ENCODE data around the gene NUP62CL. TPM values are rescaled to one million over a fixed set of nuclear protein-coding genes. Genes with fewer than 3 reads are reported as not detected.

Gene NUP62CL
- total RNA-seq, 1 experiment from 2014 or later, result 21.1 TPM

- ChIA-PET POLR2A (no interaction called here), CTCF (no interaction called here), RAD21 (ENCODE audit: low non-redundant PET in 1 of 2, low total read pairs in 2 of 2, uncharacterized antibody in 2 of 2, unreplicated experiment in 2 of 2) (no interaction called here)
- no peaks in the 10 kb centered on the region for H3K36me3 ChIP-seq (ENCODE audit: control insufficient read depth in 1 of 2, insufficient read depth in 2 of 2, low read length in 2 of 2)
- TSS peak; percentile 73 for BruUV-seq (replicated peaks)
- H3K79me2 ChIP-seq (ENCODE audit: insufficient read depth, low read length), result no peaks in the 10 kb centered on the region
- no peaks in the 10 kb centered on the region for H3K9me2 ChIP-seq (ENCODE audit: insufficient read depth)
- DNase-seq (ENCODE audit: low read depth, low spot score) (peak; percentile 78), ATAC-seq (peak; percentile 91)
- peaks cover 21 to 37% of the 10 kb centered on the region in 2 experiments for H3K4me1 ChIP-seq (ENCODE audit: control insufficient read depth in 1 of 2, insufficient read depth in 2 of 2, low read length in 2 of 2)
- peak overlapping the region; percentile 90 for H3K27ac ChIP-seq (ENCODE audit: low read depth, low read length)
- H3K4me2 ChIP-seq (ENCODE audit: low read length), result peak overlapping the region; percentile 73
- intact Hi-C loops (cut with micrococcal nuclease), result loop anchor here (10.0 kb wide), 1 partner anchor 69 kb away; the partner anchor contains the start of genes DNAAF6 and NUP62CL
- H3K9me3 ChIP-seq (ENCODE audit: control insufficient read depth in 1 of 2, insufficient read depth in 1 of 2, low read depth in 1 of 2, low read length in 2 of 2), result no peaks in the 10 kb centered on the region
- peak overlapping the region; percentile 13 to 47 for H3K4me3 ChIP-seq (replicated peaks in 1 of 2; ENCODE audit: low read depth in 1 of 2, low read length in 2 of 2)
- no peaks in the 10 kb centered on the region for H3K27me3 ChIP-seq (ENCODE audit: insufficient read depth, low read length)
- peak overlapping the region; percentile 54 for H3K9ac ChIP-seq (ENCODE audit: low read length)
- H4K20me1 ChIP-seq (ENCODE audit: insufficient read depth), result no peaks in the 10 kb centered on the region
- no peak overlapping the region for H2AFZ ChIP-seq (ENCODE audit: low read depth, low read length, poor library complexity, severe bottlenecking)
- TF ChIP-seq ZNF274 (IDR thresholded peaks at IDR 0.05; ENCODE audit: low read depth, low read length), result no peak
- no peak for TF ChIP-seq EZH2phosphoT487 (IDR thresholded peaks at IDR 0.05; ENCODE audit: borderline replicate concordance)
- no peak for TF ChIP-seq CBX3 (IDR thresholded peaks at IDR 0.05; ENCODE audit: low read depth)
- no peak for TF ChIP-seq CTCF (IDR thresholded peaks at IDR 0.05 in 2 of 3, conservative IDR thresholded peaks at IDR 0.05 in 1 of 3; ENCODE audit: borderline replicate concordance in 1 of 3, insufficient read depth in 1 of 3, low read depth in 2 of 3, low read length in 2 of 3)
- no peak for TF ChIP-seq YY1 (IDR thresholded peaks at IDR 0.05; ENCODE audit: extremely low read depth, insufficient replicate concordance, low read depth, low read length)
- no peak for TF ChIP-seq TCF7L2 (IDR thresholded peaks at IDR 0.05; ENCODE audit: borderline replicate concordance, extremely low read depth, insufficient read depth, insufficient read length)
- TF ChIP-seq ZFX (IDR thresholded peaks at IDR 0.05), result no peak
- TF ChIP-seq SIN3A (IDR thresholded peaks at IDR 0.05; ENCODE audit: low read depth), result no peak
- TF ChIP-seq EGR1 (IDR thresholded peaks at IDR 0.05; ENCODE audit: low read depth), result peak; percentile 94
- peak; percentile 82 for TF ChIP-seq JUND (IDR thresholded peaks at IDR 0.05)
- no peak for TF ChIP-seq ELF1 (IDR thresholded peaks at IDR 0.05; ENCODE audit: borderline replicate concordance, low read depth)
- TF ChIP-seq SRF (IDR thresholded peaks at IDR 0.05; ENCODE audit: low read depth), result no peak
- no peak for TF ChIP-seq EZH2 (IDR thresholded peaks at IDR 0.05)
- no peak for TF ChIP-seq POLR2A (IDR thresholded peaks at IDR 0.05; ENCODE audit: borderline replicate concordance, extremely low read depth, insufficient read depth, insufficient read length)
- peak; percentile 89 for TF ChIP-seq CEBPB (IDR thresholded peaks at IDR 0.05; ENCODE audit: low read depth)
- no peak for TF ChIP-seq RAD21 (IDR thresholded peaks at IDR 0.05; ENCODE audit: low read depth)
- no peak; the same call in 1 of the 2 replicates for TF ChIP-seq ATF3 (IDR thresholded peaks at IDR 0.05)
- TF ChIP-seq POLR2AphosphoS5 (IDR thresholded peaks at IDR 0.05; ENCODE audit: low read depth, low read length), result peak; percentile 21; the same call in 1 of the 2 replicates
- peak; percentile 79 for TF ChIP-seq FOSL1 (IDR thresholded peaks at IDR 0.05; ENCODE audit: low read depth)
- peak; percentile 83 for TF ChIP-seq SP1 (IDR thresholded peaks at IDR 0.05; ENCODE audit: low read depth)
- no peak for TF ChIP-seq ZBTB33 (IDR thresholded peaks at IDR 0.05; ENCODE audit: extremely low read depth, insufficient replicate concordance, low read length)
Measured at GRCh38 chrX:107135049-107135964, 70.9 kb downstream of the NUP62CL start.

Data from HCT116 (cell line).